Tongue (tissue), 2 donors: ENCODE results near the gene GPR150. TPM values are rescaled to one million over a fixed set of nuclear protein-coding genes. Genes with fewer than 3 reads are reported as not detected.
"Not testable (repeated sequence)": the region's sequence is repeated elsewhere in the genome, so short reads cannot be mapped to it uniquely, and the experiment has no call there.

Experiments
- DNase-seq: peaks from one replicate; pipeline ENCODE4 v3.0.0-alpha.2; 2015
- total RNA-seq: library from RNA; depleted of rRNA; stranded (reverse); fragments of >200 nt; gene quantifications from one replicate; pipeline ENCODE4 v1.2.3, GENCODE V29; 2014

The GPR150 gene
- total RNA-seq, 1 donor from 2014 or later, result not detected

DNA sequence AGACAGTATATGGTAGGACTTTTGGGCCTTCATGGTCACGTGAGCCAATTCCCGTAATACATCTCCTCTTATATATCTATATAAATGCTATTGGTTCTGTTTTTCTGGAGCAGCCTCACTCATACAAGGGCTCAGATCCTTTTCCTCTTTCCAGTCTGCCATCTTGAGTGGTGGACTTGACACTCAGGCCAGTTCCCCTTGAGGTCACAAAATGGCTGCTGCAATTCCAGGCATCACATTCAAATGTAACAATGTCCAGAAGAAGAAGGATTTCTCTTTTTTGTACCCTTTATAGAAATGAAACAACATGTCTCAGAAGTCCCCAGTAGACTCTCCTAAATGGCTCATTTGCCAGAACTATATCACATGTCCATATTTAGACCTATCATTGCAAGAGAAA is 4.5 kb downstream of the GPR150 start:
- DNase-seq, result no peak

DNA sequence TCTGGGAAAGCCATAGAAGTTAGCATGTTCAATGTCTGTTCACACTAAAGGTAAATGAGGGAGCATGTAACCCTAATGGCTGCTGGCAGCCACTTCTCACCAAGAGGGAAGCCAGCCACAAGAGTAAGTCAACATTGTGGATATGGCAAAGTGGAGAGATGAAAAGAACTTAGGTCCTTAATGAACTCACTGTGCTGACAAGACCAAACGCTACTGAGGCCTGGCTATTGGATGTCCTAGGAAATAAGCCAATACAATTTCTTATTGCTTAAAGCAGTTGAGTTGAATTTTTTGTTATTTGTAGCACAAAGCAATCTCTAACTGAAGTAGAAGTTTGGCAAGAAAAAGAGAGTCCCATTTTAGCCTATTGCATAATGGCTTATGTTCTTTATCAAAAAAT is 6.8 kb downstream of the GPR150 start:
- DNase-seq, result no peak

DNA sequence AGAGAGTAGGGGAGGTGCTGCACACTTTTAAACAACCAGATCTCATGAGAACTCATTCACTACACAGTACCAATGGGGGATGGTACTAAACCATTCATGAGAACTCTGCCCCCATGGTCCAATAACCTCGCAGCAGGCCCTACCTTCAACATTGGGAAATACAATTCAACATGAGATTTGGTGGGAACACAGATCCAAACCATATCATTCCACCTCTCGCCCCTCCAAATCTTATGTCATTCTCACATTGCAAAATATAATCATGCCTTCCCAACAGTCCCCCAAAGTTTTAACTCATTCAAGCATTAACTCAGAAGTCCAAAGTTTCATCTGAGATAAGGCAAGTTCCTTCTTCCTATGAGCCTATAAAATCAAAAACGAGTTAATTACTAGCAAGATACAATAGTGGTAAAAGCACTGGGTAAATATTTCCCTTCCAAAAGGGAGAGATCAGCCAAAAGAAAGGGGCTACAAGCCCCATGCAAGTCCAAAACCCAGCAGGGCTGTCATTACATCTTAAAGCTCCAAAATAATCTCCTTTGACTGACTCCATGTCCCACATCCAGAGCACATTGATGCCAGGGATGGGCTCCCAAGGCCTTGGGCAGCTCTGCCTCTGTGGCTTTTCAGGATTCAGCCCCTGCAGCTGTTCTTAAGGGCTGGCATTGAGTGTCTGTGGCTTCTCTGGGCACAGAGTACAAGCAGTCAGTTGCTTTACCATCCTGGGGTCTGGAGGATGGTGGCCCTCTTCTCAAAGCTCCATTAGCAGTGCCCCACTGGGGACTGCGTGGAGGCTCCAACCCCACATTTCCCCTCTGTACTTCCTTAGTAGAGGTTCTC is 8.3 kb downstream of the GPR150 start:
- no peak for DNase-seq

DNA sequence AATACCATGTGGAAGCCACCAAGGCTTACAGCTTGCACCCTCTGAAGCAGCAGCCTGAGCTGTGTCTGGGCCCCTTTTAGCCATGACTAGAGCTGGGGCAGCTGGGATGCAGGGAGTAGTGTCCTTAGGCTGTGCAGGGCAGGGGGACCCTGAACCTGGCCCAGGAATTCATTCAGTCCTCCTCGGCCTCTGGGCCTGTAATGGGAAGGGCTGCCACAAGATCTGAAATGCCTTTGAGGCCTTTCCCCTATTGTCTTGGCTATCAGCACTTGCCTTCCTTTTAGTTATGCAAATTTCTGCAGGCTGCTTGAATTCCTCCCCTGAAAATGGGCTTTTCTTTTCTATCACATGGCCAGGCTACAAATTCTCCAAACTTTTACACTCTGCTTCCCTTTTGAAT is 9.0 kb downstream of the GPR150 start:
- DNase-seq, result no peak

DNA sequence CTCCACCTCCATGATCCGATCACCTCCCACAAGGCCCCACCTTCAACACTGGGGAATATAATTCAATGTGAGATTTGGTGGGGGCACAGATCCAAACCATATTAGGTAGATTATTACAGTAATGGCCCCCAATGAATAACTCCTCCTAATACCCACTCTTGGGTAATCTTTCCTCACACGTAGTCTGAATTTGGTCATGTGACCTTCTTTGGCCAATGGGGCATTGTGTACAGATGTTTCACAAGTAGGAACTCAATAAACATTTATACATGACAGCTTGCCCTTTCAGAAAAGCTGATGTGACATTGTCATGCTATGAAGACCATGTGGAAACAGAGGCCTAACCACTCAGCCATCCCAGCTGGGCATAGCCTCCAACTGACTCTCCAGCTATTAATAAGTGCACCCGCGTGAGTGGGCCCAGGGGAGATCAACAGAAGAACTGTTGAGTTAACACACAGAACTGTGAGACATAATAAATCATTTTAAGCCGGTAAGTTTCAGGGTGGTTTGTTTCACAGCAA is 10.6 kb downstream of the GPR150 start:
- DNase-seq, result no peak

DNA sequence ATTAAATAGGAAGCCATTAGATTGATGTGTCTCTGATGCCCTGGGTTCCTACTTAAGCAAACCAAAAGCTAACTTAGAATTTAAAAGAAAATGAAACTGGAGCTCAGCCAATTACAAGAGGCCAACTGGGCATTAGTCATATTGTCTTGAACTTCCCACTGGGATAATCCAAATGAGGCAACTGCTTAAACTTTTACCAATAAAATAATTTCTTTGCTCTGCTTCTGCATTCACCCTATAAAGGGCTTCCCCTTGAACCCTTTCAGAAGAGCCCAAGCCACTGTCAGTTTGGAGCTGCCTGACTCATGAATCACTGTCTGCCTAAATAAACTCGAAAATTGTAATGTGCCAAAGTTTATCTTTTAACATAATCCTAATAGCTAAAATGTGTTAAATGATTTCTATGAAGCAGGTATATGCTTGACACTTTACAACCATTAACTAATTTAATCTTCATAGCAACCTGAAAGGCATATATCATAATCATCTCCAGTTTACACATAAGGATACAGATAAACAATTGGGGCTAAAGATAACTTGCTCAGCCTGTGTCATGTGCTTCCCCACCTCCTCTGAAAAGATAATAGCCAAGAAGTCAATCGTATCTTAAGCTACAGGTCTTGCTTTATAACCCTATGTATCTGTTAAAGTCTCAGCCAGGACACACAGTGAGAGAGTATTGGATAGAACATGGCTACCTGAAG is 11.5 kb downstream of the GPR150 start:
- DNase-seq, result no peak

DNA sequence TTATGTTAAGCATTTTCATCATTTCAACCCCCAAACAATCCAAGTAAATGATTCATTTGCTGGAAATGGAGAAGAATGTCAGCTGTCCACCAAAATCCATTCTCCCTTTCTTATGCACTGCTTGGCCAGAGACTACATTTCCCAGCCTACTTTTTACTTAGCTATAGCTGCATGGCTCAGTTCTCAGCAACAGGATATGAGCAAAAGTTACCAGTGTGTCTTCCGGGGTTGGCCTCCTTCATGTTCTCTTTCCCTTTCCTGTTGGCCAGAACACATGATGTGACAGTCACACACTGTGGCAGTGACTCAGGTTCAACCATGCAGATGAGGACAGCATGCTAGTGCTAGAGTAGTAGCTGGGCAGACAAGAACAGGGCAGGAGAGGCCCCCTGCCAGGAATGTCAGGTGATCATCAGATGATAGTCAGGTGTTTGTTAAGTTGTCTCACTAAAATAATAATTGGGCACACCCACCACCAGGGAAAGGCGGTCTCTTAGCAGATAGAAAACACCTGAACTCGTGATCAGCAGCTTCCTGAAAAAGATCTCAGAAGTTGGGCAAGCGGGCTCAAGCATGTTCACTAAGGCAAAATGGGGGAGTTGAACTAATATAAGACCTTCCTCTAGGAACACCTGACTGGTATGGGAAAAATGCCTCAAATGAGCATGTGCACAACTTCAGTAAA is 12.2 kb downstream of the GPR150 start:
- DNase-seq, result no peak

DNA sequence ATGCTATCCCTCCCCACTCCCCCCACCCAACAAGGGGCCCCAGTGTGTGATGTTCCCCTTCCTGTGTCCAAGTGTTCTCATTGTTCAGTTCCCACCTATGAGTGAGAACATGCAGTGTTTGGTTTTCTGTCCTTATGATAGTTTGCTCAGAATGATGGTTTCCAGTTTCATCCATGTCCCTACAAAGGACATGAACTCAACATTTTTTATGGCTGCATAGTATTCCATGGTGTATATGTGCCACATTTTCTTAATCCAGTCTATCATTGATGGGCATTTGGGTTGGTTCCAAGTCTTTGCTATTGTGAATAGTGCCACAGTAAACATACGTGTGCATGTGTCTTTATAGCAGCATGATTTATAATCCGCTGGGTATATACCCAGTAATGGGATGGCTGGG is 13.1 kb downstream of the GPR150 start:
- not testable (repeated sequence) for DNase-seq

DNA sequence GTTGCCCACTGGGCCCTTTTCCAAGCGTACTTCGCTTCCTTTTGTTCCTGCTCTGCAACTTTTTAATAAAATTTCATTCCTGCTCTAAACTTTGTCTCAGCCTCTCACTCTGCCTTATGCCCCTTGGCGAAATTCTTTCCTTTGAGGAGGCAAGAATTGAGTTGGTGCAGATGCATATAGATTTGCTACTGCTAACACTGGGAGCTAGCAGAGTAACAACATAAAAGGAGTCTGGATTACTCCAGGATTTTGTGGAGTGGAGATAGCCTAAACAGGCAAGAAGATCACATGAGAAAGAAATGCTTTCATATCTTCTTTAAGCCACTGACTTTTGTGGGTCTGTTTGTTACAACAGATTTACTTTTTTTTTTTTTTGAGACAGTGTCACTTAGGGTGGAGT is 13.8 kb downstream of the GPR150 start:
- no peak for DNase-seq

DNA sequence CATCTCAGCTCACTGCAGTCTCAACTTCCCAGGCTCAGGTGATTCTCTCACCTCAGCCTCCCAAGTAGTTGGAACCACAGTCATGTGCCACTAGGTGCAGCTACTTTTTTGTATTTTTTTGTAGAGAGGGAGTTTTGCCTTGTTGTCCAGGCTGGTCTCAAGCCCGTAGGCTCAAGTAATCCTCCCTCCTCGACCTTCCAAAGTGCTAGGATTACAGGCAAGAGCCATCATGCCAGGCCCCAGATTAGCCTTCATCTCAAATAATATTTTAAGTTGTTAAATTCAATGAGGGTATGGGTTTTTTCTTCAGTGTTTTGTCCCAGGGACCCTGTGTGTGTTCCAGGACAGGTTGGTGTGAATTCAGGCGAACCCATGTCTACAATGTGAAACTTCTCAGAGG is 14.2 kb downstream of the GPR150 start:
- DNase-seq, result no peak

DNA sequence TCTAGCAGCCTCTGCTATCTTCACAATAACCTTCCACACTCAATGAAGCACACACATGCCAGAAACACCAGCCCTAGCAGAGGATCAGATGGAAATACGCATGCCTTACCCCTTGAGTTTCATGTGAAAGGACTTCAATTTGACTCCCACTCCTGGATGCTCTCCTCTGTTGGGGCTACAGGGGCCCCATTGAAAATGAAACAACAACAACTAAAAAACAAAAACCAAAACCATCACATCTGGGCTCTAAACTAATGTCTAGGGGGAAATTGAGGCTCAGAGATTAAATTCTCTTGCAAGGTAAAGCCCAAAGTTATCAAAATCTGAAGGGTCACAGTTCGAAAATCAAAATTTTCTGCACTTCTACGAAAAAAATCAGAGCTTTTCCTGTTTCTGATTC is 18.7 kb downstream of the GPR150 start:
- no peak for DNase-seq

DNA sequence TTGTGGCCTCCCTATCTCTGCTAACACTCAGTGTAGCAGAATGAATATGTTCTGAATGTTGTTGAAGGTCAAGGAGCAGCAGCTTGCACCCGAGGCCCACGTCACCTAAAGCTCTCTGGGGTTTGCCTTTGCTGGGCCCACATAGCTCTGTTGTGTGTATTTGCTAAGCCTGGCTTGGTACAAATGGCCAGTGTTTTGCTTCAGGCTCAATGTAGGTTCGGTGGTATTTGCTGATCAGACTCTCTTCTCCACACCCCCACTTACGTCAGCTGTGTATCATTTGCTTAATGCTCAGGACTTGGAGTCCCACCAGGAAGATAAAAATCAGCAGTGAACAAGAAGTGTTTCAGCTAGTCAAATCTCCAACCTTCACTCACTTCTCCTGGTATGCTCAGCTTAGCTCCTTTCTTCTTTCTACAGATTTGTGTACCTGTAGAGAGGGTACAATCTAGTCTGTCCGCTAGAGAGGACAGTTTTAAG is 21.9 kb downstream of the GPR150 start:
- no peak for DNase-seq

DNA sequence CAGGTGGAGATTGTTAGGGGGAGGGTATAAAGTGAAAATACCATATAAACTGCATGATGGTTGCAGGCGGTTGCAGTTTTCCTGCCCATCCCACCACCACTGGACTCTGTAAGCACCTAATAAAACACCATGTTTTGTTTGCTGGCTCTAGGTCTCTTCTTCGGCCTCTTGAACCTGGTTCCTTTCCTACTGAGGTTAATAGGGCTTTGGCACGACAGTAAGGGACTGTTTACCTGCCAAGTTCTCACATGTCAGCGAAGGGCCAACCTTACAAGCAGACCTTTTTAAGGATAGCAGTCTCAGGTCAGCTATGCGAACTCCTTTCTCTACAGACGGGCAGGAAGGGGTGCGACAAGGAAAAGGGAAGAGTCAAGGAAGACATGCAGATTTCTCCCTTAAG is 23.3 kb downstream of the GPR150 start:
- DNase-seq, result no peak

DNA sequence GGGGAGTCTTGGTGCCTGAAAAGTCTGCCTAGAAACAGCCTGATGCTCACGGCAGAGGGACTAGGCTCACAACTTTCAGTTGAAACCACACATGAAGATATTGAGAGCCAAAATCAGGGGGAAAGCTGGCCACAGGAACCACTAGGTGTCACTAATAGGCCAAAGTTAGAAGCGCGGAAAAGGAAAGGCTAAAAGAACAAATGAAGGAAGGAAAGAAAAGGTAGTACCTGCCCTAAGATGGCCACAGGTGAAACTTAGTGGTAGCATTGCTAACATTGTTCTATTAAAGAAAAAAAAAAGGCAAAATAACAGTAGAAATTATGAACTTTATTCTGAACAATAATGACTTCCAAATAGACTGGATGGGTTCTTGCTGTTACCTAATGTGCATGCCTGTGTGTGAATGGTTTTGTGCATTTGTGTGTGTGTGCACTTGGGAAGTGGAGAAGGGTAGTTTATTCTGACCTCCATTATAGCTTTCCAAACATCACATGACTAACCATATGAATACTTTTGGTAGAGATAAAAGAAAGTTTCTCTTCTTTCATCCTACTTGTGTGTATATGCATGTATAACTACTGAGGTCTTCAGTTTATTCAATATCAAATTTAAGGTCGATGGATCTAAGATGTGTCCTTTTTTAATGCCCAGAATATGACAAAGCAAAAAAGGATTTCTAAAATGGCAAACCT is 24.6 kb downstream of the GPR150 start:
- DNase-seq, result peak; percentile 72

DNA sequence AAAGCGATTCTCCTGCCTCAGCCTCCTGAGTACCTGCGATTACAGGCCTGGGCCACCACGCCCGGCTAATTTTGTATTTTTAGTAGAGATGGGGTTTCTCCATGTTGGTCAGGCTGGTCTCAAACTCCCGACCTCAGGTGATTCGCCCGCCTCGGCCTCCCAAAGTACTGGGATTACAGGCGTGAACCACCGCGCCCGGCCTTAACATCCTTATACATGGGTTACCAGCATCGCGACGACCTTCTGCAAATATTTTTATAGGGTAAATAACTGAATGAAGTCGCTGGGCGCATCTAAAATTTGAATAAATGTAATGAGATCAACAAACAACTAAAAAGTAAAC is 26.3 kb downstream of the GPR150 start:
- not testable (repeated sequence) for DNase-seq

DNA sequence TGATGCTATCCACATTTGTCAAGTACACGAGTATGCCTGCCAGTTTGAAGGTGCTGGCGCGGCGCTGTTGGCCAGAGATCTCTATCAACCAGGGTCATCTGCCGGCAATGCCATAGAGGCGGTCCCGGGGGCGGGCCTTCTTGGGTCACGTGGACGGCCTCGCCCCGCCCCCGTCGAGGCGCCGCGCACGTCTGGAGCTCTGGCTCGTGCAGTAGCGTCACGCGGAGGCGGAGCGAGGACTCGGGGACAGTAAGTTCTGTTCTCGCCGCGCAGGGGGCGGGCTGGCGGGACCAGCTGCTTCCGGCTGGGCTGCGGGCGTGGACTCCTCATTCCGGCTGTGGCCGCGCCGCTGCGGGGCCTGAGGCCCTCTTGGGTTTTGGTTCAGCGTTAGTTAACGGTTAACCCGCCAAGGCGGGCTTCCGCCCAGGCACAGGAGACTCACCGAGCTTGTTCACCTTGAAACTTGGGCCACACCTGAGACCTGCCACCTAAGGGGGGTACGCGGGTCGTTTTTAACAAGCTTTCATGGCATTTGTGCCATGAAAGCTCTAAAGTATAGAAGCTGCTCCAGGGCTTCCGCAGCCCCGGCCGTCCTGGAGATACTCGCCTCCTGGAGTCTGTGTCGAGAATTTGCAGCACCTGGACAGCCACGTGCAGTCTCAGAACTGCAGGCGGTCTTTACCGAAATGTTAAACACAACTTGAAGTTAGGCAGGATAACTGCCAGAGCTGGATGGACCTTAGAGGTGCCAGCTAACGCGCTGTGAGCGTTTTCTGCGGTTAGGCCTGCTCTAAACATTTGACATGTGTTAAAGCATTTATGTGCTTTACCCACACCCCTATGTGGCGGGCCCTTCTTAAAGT is 26.9 kb downstream of the GPR150 start, which contains the start of gene RFESD:
RFESD (plus strand) TSS at position 209 of the 863 bp plus-strand sequence. CDS start 5,495 bp downstream, outside the sequence.
- peak; percentile 99 for DNase-seq

DNA sequence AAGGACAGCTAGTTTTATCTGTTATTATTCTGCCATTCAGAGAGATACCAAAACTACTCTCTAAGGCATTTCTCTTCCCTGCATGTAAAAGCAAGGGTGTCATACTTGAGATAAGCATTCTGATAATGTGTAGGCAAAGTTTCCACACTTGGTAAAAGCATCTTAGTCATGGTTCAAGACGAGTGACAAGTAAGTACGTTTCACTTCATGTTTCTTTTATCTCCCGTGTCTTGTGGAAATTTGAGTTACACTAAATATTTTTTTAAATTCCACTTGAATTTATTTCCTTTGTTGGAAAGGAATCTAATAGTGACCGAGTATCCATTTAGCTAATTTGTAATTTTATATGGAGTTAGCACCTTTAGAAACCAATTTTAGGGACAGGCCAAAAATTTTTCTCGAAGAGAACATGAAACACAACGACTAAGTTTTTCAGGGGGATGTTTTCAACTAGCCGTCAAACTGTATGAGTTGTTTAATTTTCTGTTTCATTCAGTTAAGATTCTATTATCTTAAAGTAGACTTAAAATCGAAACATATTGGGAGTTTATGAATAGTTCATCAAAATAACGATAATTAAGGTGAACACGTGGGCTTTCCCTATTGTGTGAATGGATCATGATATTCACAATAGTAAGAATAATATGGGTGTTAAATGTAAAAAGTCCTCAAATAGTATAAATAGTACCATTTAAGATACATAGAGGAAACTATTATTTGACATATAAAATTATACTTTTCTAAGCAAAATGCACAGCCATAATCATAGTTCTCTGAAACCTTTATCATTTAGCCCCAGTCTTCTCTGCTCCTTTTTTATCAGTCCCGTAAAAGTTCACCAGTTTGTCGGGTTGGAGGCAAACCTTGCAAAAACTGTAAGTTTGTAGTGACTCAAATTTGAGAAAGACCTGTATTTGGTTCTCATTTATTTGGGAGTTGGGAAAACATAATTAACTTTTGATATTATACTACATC is 28.3 kb downstream of the GPR150 start:
- DNase-seq, result no peak

DNA sequence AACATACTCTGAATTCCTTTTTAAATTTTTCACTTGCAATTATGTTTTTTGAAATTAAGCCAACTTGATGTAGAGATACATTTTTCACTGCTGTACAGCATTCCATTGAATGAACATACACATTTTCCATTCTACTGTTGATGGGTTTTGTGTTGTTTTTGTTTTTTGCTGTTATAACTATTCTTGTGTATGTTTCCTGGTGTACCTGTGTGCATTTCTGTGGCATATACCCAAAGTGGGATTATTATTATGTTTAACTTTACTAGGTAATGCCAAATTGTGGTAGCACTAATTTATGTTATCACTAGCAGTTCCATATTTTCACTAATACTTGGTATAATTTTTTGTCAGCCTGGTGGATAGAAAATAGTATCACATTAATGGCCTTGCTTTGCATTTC is 29.4 kb downstream of the GPR150 start:
- no peak for DNase-seq

DNA sequence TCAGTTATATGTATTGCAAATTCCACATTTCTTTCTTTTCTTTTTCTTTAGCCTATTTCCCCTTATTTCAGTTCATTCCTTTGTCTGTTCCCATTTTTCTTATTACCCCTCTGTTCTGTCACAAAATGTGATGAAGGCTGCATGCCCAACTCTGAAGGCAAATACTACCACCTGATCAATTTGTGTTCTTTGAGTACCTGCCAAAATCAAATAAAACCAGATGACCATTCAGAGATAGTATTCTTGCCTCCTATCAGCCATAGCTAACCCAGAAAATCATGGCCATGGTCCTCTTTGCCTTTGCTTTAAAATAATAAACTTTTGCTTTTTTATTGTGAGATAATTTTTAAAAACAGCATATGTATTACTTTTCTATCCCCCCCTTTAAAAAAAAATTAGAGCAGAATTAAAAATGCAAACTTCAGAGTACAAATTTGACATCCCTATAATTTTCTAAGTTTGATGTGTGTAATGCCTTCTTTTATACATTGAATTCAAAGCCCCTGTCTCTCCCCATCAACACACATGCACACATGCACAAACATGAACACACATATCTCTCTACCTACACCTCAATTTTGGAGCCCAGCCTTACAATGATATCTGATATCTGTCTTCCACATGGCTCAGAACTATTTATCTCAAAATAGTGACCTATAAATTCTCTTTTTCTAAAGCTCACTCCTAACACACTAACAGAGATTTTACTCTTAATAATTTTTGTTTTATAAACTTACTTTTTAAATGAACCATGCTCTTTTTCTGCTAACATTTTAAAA is 30.1 kb downstream of the GPR150 start:
- no peak for DNase-seq
